Activated T-helper 1 cell treated with anti-CD3 and anti-CD28 coated beads, Interleukin-2, amount 50 U/mL, for 16 hours (primary cell): ENCODE data around the gene STX19.
"Not testable (repeated sequence)": the region's sequence is repeated elsewhere in the genome, so short reads cannot be mapped to it uniquely, and the experiment has no call there.

Experiments
- DNase-seq, 2 donors: peaks; one replicate each; pipeline ENCODE4 v3.0.0-alpha.2; 2020; ENCODE audit warnings: low read depth in 1 of 2, low spot score in 1 of 2

The STX19 gene

DNA sequence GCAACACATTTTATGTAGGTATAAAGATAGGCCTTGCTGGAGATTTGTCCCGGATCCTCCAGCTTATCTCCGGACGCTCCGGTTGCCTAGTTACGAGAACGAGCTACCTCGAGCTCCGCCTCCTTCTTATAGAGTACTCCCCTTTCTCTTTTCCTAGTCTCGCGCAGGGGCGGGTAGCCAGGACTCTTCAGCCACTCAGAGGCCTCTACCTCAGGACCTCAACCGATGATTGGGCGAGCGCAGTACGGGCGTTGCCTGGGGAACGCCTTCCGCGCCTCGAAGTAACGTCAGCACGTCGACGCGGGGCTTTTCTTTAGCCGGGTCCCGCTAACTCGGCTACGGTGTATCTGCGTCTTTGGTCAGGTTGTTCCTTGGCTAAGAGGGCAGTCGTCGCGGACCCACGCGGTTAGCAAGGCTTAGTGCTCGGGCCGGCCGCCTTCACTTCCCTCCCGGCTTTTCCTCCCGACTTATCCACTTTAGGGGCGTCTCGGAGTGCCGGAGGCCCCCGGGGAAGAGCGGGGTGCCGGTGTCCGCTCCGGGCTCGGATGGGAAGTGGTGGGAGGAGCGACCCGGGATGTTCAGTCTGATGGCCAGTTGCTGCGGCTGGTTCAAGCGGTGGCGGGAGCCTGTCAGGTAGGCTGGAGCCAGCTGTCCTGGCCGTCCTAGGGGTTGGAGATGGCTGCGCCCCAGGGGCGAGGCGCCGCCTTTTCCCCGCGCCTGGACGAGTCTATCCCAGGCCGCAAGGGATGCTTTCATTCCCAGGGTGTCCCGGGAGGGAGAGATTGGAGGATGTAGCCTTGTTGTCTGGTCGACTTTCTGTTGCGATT, 48.3 kb downstream of the STX19 start, which contains the start of gene ARL13B:
Gene ARL13B (plus strand): TSS at position 306 of the 827 bp plus-strand sequence. CDS start 269 bp downstream, at position 575.
- peak; percentile 80 to 88 for DNase-seq

DNA sequence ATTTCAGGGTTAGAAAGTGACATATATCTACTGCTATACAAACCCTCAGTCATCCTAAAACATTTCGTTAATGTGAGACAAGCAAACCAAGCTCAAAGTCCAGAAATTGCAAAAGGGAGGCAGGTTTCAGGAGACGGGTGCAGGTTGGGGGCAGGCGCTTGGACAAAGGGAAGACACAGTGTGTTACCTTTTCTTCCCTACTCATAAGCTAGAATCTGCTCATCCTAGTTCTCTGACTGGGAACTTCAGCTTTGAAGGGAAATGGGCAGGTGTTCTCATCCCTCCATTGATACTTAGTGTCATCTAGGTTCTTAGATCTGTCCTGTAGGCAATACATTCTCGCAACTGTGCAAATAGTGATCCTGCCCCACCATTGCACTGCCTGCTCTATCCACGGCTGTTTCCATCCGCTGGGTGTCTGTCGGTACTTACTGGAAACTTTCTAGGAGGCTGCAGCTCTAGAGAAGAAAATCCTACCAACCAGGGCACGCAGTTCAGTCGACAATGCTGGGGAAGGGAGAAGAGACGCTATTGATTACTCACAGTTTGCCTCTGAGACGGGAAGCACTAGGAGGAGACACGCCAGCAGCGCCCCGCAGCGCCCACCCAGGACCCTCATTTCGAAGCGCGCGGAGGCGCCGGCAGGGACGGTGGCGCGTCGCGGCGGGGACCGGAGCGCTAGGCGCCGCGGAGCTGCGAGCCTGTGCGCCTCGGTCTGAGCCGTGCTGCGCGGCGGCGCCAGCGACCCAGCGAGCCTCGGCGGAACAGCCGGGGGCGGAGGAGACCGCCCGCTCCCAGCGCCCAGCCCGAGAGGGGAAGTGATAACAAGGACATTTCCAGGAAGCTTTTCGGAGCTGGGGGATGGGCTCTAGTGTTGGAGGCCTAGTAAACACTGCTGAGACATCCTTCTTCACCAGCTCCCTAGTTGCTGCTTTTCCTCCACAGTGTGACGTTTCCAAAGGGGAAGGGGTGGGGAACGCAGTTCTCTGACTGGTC, 55.0 kb downstream of the STX19 start, which contains the start of gene PROS1:
Gene PROS1 (minus strand): TSS at position 766 of the 996 bp plus-strand sequence. CDS start 147 bp downstream, at position 619.
- peak in 1 of 2 donors; percentile 13 for DNase-seq

GRCh38 chr3:93969997-93970396, 58.4 kb downstream of the STX19 start:
- no peak for DNase-seq

GRCh38 chr3:93969443-93969842, 59.0 kb downstream of the STX19 start:
- DNase-seq, result no peak

GRCh38 chr3:93965106-93965505, 63.3 kb downstream of the STX19 start:
- DNase-seq, result not testable (repeated sequence)
